ENCODE results near the gene ITLN2.
"Not testable (repeated sequence)": the region's sequence is repeated elsewhere in the genome, so short reads cannot be mapped to it uniquely, and the experiment has no call there.

The ITLN2 gene

GRCh38 chr1:160901768-160902167, 52.8 kb downstream of the ITLN2 start:
- Histone ChIP-seq H3K4ac (ENCODE audit: low read depth in 1 of 2, low read length in 2 of 2) (no peak overlapping the region), H3K27ac (ENCODE audit: low read length, poor library complexity, severe bottlenecking) (no peak overlapping the region), H3K79me1 (replicated peaks; ENCODE audit: low read length, poor library complexity, severe bottlenecking) (no peaks in the 10 kb centered on the region), H2BK12ac (ENCODE audit: low read length in 2 of 2) (no peak overlapping the region), H2BK120ac (ENCODE audit: low read depth, low read length) (no peak overlapping the region), H3K23ac (ENCODE audit: low read length in 2 of 2) (no peak overlapping the region), H3K4me3 (ENCODE audit: insufficient read depth in 1 of 2, low read depth in 1 of 2, low read length in 2 of 2) (no peak overlapping the region), H3K14ac (ENCODE audit: low read length in 2 of 2) (no peak overlapping the region), H2AK5ac (ENCODE audit: low read length, severe bottlenecking) (no peak overlapping the region), H3K36me3 (ENCODE audit: control insufficient read depth in 1 of 2, insufficient read depth in 2 of 2, low read depth in 1 of 2, low read length in 2 of 2) (no peaks in the 10 kb centered on the region), H4K91ac (ENCODE audit: low read length) (no peak overlapping the region), H2BK5ac (ENCODE audit: low read depth, low read length, poor library complexity, severe bottlenecking) (no peak overlapping the region), H3K9ac (ENCODE audit: low read length) (no peak overlapping the region), H3K27me3 (ENCODE audit: control insufficient read depth in 1 of 2, insufficient read depth in 1 of 2, low read length in 2 of 2) (peaks cover 0 to 3% of the 10 kb centered on the region in 2 experiments), H2BK15ac (ENCODE audit: low read depth, poor library complexity, severe bottlenecking) (peak overlapping the region; percentile 44), H3K4me2 (ENCODE audit: low read length, poor library complexity, severe bottlenecking) (no peak overlapping the region), H4K8ac (ENCODE audit: low read length) (no peak overlapping the region), H2AFZ (ENCODE audit: low read depth, low read length) (no peak overlapping the region), H3K18ac (ENCODE audit: low read depth in 1 of 2, low read length in 2 of 2) (no peak overlapping the region), H3K9me3 (ENCODE audit: control insufficient read depth, low read length) (no peaks in the 10 kb centered on the region), H3K4me1 (ENCODE audit: control insufficient read depth, insufficient read depth, low read depth, low read length) (no peaks in the 10 kb centered on the region)
- no peak for DNase-seq
- 67% methylated on average over 2 of the region's 2 CpGs for WGBS

GRCh38 chr1:160900683-160901082, 53.9 kb downstream of the ITLN2 start:
- DNase-seq; H2BK5ac ChIP-seq (ENCODE audit: low read depth, low read length, poor library complexity, severe bottlenecking); H4K8ac ChIP-seq (ENCODE audit: low read length); H3K79me1 ChIP-seq (replicated peaks; ENCODE audit: low read length, poor library complexity, severe bottlenecking); H3K4me2 ChIP-seq (ENCODE audit: low read length, poor library complexity, severe bottlenecking); H2AFZ ChIP-seq (ENCODE audit: low read depth, low read length); H3K14ac ChIP-seq (ENCODE audit: low read length in 2 of 2); H3K27ac ChIP-seq (ENCODE audit: low read length, poor library complexity, severe bottlenecking); H3K36me3 ChIP-seq (ENCODE audit: control insufficient read depth in 1 of 2, insufficient read depth in 2 of 2, low read depth in 1 of 2, low read length in 2 of 2); H4K91ac ChIP-seq (ENCODE audit: low read length); H3K4ac ChIP-seq (ENCODE audit: low read depth in 1 of 2, low read length in 2 of 2); H3K27me3 ChIP-seq (ENCODE audit: control insufficient read depth in 1 of 2, insufficient read depth in 1 of 2, low read length in 2 of 2); H3K23ac ChIP-seq (ENCODE audit: low read length in 2 of 2); H3K4me1 ChIP-seq (ENCODE audit: control insufficient read depth, insufficient read depth, low read depth, low read length); H2AK5ac ChIP-seq (ENCODE audit: low read length, severe bottlenecking); H2BK120ac ChIP-seq (ENCODE audit: low read depth, low read length); H2BK15ac ChIP-seq (ENCODE audit: low read depth, poor library complexity, severe bottlenecking); H3K9me3 ChIP-seq (ENCODE audit: control insufficient read depth, low read length); H3K18ac ChIP-seq (ENCODE audit: low read depth in 1 of 2, low read length in 2 of 2); H2BK12ac ChIP-seq (ENCODE audit: low read length in 2 of 2); H3K9ac ChIP-seq (ENCODE audit: low read length); H3K4me3 ChIP-seq (ENCODE audit: insufficient read depth in 1 of 2, low read depth in 1 of 2, low read length in 2 of 2): not testable (repeated sequence)
- WGBS, result 46% methylated on average over 2 of the region's 3 CpGs

Measured in mesenchymal stem cell (in vitro differentiated cells and primary cell).